ENCODE measurements around the gene CES4A. TPM values are rescaled to one million over a fixed set of nuclear protein-coding genes. Genes with fewer than 3 reads are reported as not detected.
A peak's percentile ranks its signal among the peaks of the same experiment; 100 is the strongest.

CES4A gene
- total and polyA plus RNA-seq, 2 of the 13 experiments (the other 11 are each of a cell fraction or from before 2014, with no cell fraction given) = 0.09 to 0.17 TPM

DNA sequence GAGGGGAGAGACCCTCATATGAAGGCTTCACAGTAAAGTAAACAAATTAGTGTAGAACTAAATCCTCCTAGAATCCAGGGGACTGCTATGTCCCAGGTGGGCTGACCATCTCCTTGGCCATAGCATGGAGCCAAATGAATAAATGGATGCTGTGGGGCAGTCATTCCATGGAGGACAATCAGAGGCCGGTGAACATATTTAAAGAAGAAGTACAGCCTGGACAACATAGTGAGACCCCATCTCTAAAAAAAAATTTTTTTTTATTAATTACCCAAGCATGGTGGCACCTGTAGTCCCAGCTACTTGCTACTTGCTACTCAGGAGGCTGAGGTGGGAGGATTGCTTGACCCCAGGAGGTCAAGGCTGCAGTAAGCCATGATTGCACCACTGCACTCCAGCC is 35.3 kb downstream of the CES4A start:
- no peaks in the 10 kb centered on the region for H4K20me1 ChIP-seq (ENCODE audit: insufficient read depth, low read length)
- ChIA-PET CTCF (ENCODE audit: low intra/inter-chr PET ratio, low total read pairs) (no interaction called here), POLR2A (interaction anchor here (0.7 kb wide), 1 partner anchor 119 kb away, joined by 4 read pairs; no protein-coding TSS in a partner anchor)
- WGBS (ENCODE audit: low lambda C conversion rate) = 47% methylated on average over 1 of the region's 1 CpG
- intact Hi-C loops (cut with micrococcal nuclease; ENCODE audit: unreplicated experiment) (loop anchor here (2.0 to 10.0 kb wide), 2 partner anchors 87 to 1061 kb away; partner anchors contain the start of gene NFATC3), in situ Hi-C loops (cut with HindIII; ENCODE audit: extremely low pct_ligation_motif_present, low pct_unique_long_range_greater_than_20kb) (no loop called here)
- TF ChIP-seq ZNF121 (CRISPR knock-in tag; IDR thresholded peaks at IDR 0.05) (peak; percentile 85), ZC3H4 (CRISPR knock-in tag; IDR thresholded peaks at IDR 0.05; ENCODE audit: borderline replicate concordance) (no peak)
- no peak overlapping the region for H3K4me3 ChIP-seq (replicated peaks in 1 of 3; ENCODE audit: insufficient read depth in 1 of 3, low read depth in 2 of 3, low read length in 3 of 3)
- H3K9ac ChIP-seq (ENCODE audit: insufficient read depth, low read depth, low read length) = no peak overlapping the region
- no peak overlapping the region for H2AFZ ChIP-seq (ENCODE audit: low read length)
- no peak for ATAC-seq
- no peak overlapping the region for H3K4me2 ChIP-seq (ENCODE audit: low read depth, low read length)
- peaks cover 6% of the 10 kb centered on the region for H3K79me2 ChIP-seq (ENCODE audit: insufficient read depth, low read length)
- no peaks in the 10 kb centered on the region for H3K36me3 ChIP-seq (replicated peaks in 1 of 2; ENCODE audit: control insufficient read depth in 1 of 2, insufficient read depth in 2 of 2, low read length in 2 of 2)
- peaks cover 0 to 1% of the 10 kb centered on the region in 2 experiments; a peak in 2 of 5 replicates for H3K27me3 ChIP-seq (ENCODE audit: control insufficient read depth in 1 of 2, insufficient read depth in 2 of 2, low read length in 2 of 2)
- BruUV-seq (replicated peaks) = no TSS peak
- DNase-seq (ENCODE audit: low spot score) = no peak
- no peaks in the 10 kb centered on the region for H3K9me3 ChIP-seq (ENCODE audit: low read length)
- peaks cover 76% of the 10 kb centered on the region for H3K4me1 ChIP-seq (ENCODE audit: insufficient read depth, low read length)
- no peak for FAIRE-seq
- no peak overlapping the region for H3K27ac ChIP-seq (ENCODE audit: extremely low read length, insufficient read depth, low read length)

- Histone ChIP-seq H3K4me1 (ENCODE audit: insufficient read depth, low read length) (peaks cover 76% of the 10 kb centered on the region), H4K20me1 (ENCODE audit: insufficient read depth, low read length) (no peaks in the 10 kb centered on the region), H3K4me2 (ENCODE audit: low read depth, low read length) (peak overlapping the region; percentile 62), H2AFZ (ENCODE audit: low read length) (no peak overlapping the region), H3K9me3 (ENCODE audit: low read length) (no peaks in the 10 kb centered on the region), H3K4me3 (replicated peaks in 1 of 3; ENCODE audit: insufficient read depth in 1 of 3, low read depth in 2 of 3, low read length in 3 of 3) (0 out of 6 replicates have a peak overlapping the region, but pooled peaks of 2 of the 3 experiments have one; percentile 13 to 20), H3K27ac (ENCODE audit: extremely low read length, insufficient read depth, low read length) (peak overlapping the region; percentile 36), H3K9ac (ENCODE audit: insufficient read depth, low read depth, low read length) (no peak overlapping the region), H3K79me2 (ENCODE audit: insufficient read depth, low read length) (peaks cover 10% of the 10 kb centered on the region), H3K27me3 (ENCODE audit: control insufficient read depth in 1 of 2, insufficient read depth in 2 of 2, low read length in 2 of 2) (peaks cover 0 to 1% of the 10 kb centered on the region in 2 experiments; a peak in 2 of 5 replicates), H3K36me3 (replicated peaks in 1 of 2; ENCODE audit: control insufficient read depth in 1 of 2, insufficient read depth in 2 of 2, low read length in 2 of 2) (no peaks in the 10 kb centered on the region)
- TF ChIP-seq THYN1 (CRISPR knock-in tag; IDR thresholded peaks at IDR 0.05; ENCODE audit: borderline replicate concordance, low read depth) = 0 out of 2 replicates have a peak, but pooled peaks have one; percentile 22
- TF ChIP-seq FOXK2 (IDR thresholded peaks at IDR 0.05) = no peak
- no peak for TF ChIP-seq ZNF567 (CRISPR knock-in tag; IDR thresholded peaks at IDR 0.05; ENCODE audit: borderline replicate concordance)
- no peak for TF ChIP-seq ZNF580 (CRISPR knock-in tag; IDR thresholded peaks at IDR 0.05; ENCODE audit: borderline replicate concordance, low read depth)
- BruUV-seq (replicated peaks) = no TSS peak
- intact Hi-C loops (cut with micrococcal nuclease; ENCODE audit: unreplicated experiment) (loop anchor here (2.0 to 10.0 kb wide), 2 partner anchors 86 to 1060 kb away; partner anchors contain the start of gene NFATC3), in situ Hi-C loops (cut with HindIII; ENCODE audit: extremely low pct_ligation_motif_present, low pct_unique_long_range_greater_than_20kb) (no loop called here)
- no peak for DNase-seq (ENCODE audit: low spot score)
- ChIA-PET CTCF (ENCODE audit: low intra/inter-chr PET ratio, low total read pairs) (no interaction called here), POLR2A (no interaction called here)
- FAIRE-seq = no peak
- ATAC-seq = no peak
- 28% methylated on average over 4 of the region's 4 CpGs for WGBS (ENCODE audit: low lambda C conversion rate)
Measured at GRCh38 chr16:67024384-67025209, 36.2 kb downstream of the CES4A start.
